HG02870 (cell line): ENCODE measurements around the gene SMARCA4.
"Not testable (repeated sequence)": the region's sequence is repeated elsewhere in the genome, so short reads cannot be mapped to it uniquely, and the experiment has no call there.

Experiments used
- ATAC-seq: cut with Tn5 transposase; IDR thresholded peaks from one replicate; pipeline ENCODE4 v1.9.1; 2021; ENCODE audit warnings: mild to moderate bottlenecking, moderate library complexity; ENCODE audit not compliant: unreplicated experiment

Gene SMARCA4

GRCh38 chr19:10975374-10976130, 14.7 kb downstream of the SMARCA4 start:
- ATAC-seq = no peak

- no peak for ATAC-seq
Measured at GRCh38 chr19:10976131-10976892, 15.5 kb downstream of the SMARCA4 start.

- no peak for ATAC-seq
Measured at GRCh38 chr19:10977742-10978092, 16.9 kb downstream of the SMARCA4 start.

DNA sequence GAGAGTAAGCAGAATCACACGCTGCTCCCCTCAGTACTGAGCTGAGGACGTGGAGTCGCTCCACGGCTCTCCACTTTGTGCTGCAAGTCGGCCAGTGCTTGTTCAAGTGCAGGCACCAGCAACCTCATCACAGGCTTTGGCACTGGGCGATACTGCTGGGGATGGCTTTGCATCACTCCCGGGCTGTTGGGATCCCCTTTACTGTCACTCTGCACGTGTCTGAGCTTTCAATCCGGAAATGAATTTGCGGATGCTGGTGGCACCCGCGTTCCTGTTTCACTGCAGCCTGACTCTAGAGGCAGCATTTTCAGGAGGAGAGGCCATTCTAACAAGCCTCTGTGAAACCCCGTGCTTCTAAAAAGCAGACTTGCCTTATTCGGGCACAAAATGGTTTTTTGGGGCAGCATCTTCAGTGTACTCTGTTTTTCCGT, 19.1 kb downstream of the SMARCA4 start:
- no peak for ATAC-seq

DNA sequence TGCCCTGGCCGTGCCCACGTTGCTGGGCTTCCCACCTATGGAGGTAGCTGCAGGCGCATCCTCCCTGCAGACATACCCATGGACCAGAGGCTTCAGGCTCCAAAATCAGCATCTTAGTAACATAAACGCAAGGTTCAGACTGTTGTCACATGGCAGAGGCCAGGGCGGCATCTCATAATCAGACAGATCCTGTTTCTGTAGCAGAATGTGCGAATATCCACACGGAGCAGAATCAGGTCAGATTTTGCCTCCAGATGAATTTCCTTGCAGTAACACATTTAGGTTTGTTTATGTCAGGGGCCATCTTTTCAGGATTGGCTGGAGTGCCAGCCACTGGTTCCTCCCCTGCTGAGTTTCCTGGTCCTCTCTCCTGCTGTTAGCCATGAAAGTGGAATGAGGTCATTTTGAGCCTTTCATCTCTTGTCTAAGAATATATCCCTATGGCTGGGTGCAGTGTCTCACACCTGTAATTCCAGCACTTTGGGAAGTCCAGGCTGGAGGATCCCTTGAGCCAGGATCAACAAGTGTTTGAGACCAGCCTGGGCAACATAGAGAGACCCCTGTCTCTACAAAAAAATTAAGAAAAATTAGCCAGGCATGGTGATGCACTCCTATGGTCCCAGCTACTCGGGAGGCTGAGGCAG, 20.5 kb downstream of the SMARCA4 start:
- ATAC-seq = no peak

- no peak for ATAC-seq
Measured at GRCh38 chr19:10983026-10983425, 22.2 kb downstream of the SMARCA4 start.

DNA sequence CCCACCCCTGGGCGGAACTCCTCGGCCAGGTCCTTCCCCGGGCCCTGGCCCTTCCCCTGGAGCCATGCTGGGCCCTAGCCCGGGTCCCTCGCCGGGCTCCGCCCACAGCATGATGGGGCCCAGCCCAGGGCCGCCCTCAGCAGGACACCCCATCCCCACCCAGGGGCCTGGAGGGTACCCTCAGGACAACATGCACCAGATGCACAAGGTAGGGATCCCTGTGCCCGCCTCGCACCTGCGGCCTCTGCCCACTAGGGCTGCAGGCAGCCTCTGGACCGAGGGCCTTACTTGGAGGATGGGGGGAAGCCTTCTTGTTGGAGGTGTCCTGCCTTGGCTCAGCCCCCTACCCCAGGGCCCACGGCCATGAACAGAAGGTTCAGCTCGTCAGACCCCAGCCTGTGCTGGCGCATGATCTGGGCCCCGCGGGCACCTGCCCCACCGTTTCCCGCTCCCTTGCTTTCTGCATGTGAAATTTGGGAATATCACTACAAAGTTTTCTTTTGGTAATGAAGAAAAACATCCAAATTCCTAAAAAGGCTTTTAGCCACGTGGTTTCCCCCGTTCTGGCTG, 23.4 kb downstream of the SMARCA4 start:
- no peak for ATAC-seq

DNA sequence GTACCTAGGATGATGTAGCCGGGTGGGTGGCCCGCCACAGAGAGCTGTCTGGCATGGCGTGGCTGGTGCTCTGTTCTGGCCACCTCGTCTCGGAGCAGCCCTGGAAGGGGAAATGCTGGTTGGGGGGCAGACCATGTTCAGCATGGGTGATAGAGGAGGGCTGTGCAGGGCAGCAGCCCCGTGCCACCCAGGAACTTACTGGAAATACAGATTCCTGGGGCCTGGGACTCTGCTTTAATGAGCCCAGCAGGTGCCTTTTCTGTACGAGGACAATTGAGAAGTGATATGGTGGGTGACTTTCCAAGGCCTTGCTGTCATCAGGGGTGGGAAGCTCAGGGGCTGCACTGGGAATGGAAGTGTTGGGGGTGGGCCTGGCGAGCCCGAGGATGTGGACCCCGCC, 24.7 kb downstream of the SMARCA4 start:
- ATAC-seq = no peak

DNA sequence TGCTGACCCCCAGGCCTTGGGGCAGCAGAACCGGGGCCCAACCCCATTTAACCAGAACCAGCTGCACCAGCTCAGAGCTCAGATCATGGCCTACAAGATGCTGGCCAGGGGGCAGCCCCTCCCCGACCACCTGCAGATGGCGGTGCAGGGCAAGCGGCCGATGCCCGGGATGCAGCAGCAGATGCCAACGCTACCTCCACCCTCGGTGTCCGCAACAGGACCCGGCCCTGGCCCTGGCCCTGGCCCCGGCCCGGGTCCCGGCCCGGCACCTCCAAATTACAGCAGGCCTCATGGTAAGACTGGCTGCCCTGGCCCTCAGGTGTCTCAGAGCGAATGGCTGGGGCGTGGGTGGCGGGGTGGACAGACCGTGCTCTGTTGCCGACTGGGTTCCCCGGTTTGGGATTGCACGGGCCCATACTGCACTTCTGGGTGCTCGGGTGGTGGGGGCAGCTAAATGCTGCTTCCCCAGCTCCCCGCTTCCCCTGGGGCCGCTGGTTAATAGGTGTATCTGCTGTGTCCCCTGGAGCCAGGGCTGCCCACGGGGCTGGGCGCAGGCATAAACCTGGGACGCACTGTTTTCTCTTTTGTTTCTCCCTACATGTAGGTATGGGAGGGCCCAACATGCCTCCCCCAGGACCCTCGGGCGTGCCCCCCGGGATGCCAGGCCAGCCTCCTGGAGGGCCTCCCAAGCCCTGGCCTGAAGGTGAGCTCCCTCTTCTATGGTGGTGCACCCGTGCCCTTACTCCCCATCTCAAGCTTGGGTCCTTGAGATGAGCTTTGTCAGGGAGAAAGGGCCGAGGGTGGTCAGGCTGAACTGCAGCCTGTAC, 25.7 kb downstream of the SMARCA4 start:
- ATAC-seq = no peak

GRCh38 chr19:10987571-10988297, 26.9 kb downstream of the SMARCA4 start:
- no peak for ATAC-seq

- ATAC-seq = no peak
Measured at GRCh38 chr19:10988380-10988779, 27.6 kb downstream of the SMARCA4 start.

GRCh38 chr19:10988921-10989320, 28.1 kb downstream of the SMARCA4 start:
- no peak for ATAC-seq

DNA sequence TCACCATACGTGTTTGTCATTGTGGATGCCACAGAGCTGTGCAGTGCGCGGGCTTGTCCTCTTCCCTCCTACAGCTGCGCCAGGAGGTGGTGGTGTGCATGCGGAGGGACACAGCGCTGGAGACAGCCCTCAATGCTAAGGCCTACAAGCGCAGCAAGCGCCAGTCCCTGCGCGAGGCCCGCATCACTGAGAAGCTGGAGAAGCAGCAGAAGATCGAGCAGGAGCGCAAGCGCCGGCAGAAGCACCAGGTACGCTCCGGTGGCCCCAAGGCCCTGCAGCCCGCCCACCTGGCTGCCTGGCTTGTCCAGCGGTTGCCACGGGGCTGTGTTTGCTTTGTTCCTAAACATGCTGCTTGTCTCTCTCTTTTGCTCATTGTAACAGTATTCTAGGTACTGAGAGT, 30.2 kb downstream of the SMARCA4 start:
- ATAC-seq = no peak

DNA sequence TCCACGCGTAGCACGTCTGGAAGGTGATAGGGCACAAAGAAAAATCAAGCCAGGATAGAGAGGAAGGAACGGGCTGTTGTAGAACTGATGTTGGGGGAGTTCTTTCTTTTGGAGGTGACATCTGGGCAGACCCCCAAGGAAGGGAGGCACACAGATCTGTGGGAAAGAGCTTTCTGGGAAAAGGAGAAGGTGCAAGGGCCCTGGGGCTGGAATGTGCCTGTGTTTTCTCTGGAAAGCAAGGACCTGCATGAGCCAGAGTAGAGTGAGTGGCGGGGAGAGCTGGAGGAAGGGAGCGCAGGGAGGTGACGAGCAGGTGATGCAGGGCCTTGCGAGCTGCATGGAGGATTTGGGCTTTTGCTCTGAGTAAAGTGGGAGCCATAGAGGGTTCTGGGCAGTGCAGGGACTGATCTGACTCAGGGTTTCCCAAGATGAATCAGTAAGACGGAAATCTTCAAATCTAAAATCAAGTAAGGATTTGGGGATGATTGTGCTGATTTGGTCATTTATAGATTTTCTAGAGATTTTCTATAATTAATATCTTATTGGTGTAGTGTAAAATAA, 30.8 kb downstream of the SMARCA4 start:
- ATAC-seq = no peak

DNA sequence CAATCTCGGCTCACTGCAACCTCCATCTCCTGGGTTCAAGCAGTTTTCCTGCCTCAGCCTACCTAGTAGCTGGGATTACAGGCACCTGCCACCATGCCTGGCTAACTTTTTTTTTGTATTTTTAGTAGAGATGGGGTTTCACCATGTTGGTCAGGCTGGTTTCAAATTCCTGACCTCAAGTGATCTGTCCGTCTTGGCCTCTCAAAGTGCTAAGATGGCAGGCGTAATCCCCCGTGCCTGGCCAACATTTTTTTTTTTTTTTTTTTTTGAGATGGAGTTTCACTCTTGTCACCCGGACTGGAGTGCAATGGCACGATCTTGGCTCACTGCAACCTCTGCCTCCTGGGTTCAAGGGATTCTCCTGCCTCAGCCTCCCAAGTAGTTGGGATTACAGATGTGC, 31.3 kb downstream of the SMARCA4 start:
- not testable (repeated sequence) for ATAC-seq

DNA sequence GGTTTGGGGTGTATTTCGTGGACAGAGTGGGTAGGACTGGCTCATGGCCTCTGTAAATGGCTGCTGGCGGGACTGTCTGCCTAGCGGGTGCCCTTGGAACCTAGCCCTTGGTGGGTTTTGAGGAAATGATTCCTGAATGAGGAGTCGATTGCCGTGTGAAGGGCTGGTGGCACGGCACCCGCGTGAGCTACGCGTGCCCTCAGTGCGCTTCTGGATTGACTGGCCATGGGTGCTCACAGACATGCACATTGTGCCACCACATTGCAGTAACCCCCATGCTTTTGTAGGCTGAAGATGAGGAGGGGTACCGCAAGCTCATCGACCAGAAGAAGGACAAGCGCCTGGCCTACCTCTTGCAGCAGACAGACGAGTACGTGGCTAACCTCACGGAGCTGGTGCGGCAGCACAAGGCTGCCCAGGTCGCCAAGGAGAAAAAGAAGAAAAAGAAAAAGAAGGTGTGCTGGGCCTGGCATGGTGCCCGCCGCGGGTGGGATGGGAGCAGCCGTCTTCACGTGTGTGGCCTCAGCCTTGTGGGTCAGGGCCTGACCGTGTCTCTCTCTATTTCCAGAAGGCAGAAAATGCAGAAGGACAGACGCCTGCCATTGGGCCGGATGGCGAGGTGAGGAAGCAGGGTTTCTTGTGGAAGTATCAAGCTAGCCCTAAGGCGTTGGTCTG, 35.2 kb downstream of the SMARCA4 start:
- no peak for ATAC-seq

DNA sequence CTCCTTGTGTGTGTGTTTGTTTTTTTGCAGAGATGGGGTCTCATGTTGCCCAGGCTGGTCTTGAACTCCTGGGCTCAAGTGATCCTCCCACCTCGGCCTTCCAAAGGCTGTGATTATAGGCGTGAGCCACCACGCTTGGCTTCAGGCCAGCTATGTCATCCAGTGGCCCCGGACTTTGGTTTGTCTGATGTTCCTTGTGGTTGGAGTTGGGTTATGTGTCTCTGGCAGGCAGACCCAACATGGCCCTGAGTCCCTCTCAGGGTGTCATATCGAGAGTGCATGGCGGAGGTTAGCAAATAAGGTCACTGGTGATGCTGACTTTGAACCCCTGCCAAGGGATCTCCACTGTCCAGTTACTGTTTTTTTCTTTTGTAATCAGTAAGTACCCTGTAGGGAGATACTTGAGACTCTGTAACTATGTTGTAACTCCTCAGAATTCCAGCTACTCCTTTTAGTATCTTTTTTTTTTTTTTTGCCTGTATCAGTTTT, 37.3 kb downstream of the SMARCA4 start:
- no peak for ATAC-seq

GRCh38 chr19:10998666-10999065, 37.8 kb downstream of the SMARCA4 start:
- ATAC-seq = no peak

- no peak for ATAC-seq
Measured at GRCh38 chr19:11005521-11005920, 44.7 kb downstream of the SMARCA4 start.
